Hepatocyte (in vitro differentiated cells): ENCODE measurements around the gene NUP62.
"Not testable (repeated sequence)": the region's sequence is repeated elsewhere in the genome, so short reads cannot be mapped to it uniquely, and the experiment has no call there.

Experiments used
- CTCF ChIP-seq: fragments of 200-600 bp; sonication (generic); IDR thresholded peaks from 2 replicates; pipeline ENCODE4 v1.5.1; 2016; ENCODE audit warnings: antibody characterized with exemption, mild to moderate bottlenecking; ENCODE audit not compliant: poor library complexity
- EZH2phosphoT487 ChIP-seq: fragments of 200-600 bp; sonication (generic); IDR thresholded peaks from one replicate; pipeline ENCODE4 v1.6.1; 2018; ENCODE audit warnings: antibody characterized with exemption, mild to moderate bottlenecking, low read depth, moderate library complexity; ENCODE audit not compliant: unreplicated experiment, severe bottlenecking

DNA sequence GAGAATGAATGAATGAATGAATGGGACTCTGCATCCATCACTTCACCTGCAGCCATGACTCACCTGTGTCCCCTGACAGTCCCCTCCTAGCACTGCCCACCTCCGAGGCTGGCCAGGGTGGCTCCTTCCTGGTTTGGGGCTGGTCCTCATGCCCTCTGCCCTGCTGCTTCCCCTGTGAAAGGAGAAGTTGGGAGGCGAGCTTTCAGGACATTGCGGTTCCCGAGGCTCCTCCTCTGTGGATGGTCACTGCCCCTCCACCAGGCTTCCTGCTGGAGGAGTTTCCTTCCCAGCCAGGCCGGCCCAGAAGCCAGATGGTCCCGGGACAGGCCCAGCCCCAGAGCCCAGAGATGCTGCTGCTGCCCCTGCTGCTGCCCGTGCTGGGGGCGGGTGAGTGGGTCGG, 40.1 kb upstream of the NUP62 start:
- TF ChIP-seq CTCF, EZH2phosphoT487: not testable (repeated sequence)
